ENCODE results near the gene AFF2. TPM values are rescaled to one million over a fixed set of nuclear protein-coding genes. Genes with fewer than 3 reads are reported as not detected.

Gene AFF2
- total RNA-seq, 3 donors from 2014 or later = 0.29 to 0.63 TPM; not detected in 1

DNA sequence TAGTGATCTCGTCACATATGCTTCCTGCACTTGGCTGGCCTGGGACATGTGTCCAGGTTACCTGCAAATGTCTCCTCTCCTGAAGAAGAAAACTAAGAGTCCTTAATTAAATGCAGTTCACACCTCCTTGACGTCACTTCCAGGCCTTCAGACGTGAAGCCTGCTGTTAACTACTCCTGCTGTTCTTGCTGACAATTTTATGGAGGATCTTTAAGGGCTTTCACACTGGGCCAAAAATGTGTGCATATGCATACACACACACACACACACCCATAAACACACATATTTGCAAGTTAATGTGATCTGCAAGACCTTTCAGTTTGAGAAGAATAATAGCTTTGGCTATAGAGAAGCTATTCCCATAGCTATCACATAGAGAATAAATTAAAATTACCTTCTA, 267.9 kb downstream of the AFF2 start:
- H3K9me3 ChIP-seq = no peaks in the 10 kb centered on the region
- ATAC-seq (no peak), DNase-seq (no peak)
- intact Hi-C loops (cut with DNase I, micrococcal nuclease) = no loop called here
- TF ChIP-seq, protein P1, sequence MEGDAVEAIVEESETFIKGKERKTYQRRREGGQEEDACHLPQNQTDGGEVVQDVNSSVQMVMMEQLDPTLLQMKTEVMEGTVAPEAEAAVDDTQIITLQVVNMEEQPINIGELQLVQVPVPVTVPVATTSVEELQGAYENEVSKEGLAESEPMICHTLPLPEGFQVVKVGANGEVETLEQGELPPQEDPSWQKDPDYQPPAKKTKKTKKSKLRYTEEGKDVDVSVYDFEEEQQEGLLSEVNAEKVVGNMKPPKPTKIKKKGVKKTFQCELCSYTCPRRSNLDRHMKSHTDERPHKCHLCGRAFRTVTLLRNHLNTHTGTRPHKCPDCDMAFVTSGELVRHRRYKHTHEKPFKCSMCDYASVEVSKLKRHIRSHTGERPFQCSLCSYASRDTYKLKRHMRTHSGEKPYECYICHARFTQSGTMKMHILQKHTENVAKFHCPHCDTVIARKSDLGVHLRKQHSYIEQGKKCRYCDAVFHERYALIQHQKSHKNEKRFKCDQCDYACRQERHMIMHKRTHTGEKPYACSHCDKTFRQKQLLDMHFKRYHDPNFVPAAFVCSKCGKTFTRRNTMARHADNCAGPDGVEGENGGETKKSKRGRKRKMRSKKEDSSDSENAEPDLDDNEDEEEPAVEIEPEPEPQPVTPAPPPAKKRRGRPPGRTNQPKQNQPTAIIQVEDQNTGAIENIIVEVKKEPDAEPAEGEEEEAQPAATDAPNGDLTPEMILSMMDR (IDR thresholded peaks at IDR 0.05) = no peak
- no peaks in the 10 kb centered on the region for H3K4me1 ChIP-seq (ENCODE audit: low read depth)
- H3K36me3 ChIP-seq (ENCODE audit: low read depth) = no peaks in the 10 kb centered on the region
- H3K4me3 ChIP-seq = no peak overlapping the region

DNA sequence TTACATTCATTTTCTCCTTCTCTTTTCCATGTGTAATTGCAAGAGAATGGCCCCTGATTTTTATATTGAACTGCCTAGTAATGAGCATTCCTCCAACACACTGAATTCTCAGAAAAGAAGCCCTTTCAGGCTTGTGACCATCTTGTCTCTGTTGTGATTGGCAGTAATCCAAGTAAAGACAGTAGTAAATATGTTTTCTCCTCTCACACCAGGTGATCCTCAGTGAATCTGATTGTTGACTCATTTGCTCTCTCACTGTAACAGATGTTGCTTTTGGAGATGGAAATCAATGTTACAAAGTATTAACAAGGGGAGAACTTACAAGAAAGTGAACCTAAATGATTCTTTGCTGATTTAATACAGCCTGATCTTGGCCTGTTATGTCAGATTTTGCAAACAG, 271.0 kb downstream of the AFF2 start:
- H3K36me3 ChIP-seq (ENCODE audit: low read depth) = no peaks in the 10 kb centered on the region
- H3K9me3 ChIP-seq = no peaks in the 10 kb centered on the region
- TF ChIP-seq, protein P1 (IDR thresholded peaks at IDR 0.05) = no peak
- DNase-seq = no peak
- no peaks in the 10 kb centered on the region for H3K4me1 ChIP-seq (ENCODE audit: low read depth)
- no peak for ATAC-seq
- H3K4me3 ChIP-seq = no peak overlapping the region
- intact Hi-C loops (cut with DNase I, micrococcal nuclease) = no loop called here

DNA sequence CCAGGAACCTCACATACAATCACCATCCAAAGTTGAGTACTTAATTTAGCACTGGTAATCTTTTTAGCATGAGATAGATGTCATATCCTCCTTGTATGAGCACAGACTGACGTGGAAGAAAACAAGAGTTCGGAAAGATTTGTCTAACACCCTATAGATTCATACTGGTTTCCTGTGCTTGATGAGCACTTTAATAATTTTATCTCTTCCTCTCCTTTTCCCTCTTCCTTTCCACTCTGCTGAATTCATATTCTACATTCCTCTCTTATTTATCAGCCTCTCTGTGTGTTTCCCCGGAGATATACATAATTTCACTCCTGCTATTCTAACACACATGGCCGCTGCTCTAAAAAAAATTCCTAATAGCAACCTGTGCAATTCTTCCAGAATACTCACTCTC, 273.9 kb downstream of the AFF2 start:
- Histone ChIP-seq H3K9me3 (no peaks in the 10 kb centered on the region), H3K4me3 (no peak overlapping the region), H3K4me1 (ENCODE audit: low read depth) (no peaks in the 10 kb centered on the region), H3K36me3 (ENCODE audit: low read depth) (no peaks in the 10 kb centered on the region)
- TF ChIP-seq, protein P1 (IDR thresholded peaks at IDR 0.05) = no peak
- intact Hi-C loops (cut with DNase I, micrococcal nuclease) = no loop called here
- DNase-seq (no peak), ATAC-seq (no peak)

DNA sequence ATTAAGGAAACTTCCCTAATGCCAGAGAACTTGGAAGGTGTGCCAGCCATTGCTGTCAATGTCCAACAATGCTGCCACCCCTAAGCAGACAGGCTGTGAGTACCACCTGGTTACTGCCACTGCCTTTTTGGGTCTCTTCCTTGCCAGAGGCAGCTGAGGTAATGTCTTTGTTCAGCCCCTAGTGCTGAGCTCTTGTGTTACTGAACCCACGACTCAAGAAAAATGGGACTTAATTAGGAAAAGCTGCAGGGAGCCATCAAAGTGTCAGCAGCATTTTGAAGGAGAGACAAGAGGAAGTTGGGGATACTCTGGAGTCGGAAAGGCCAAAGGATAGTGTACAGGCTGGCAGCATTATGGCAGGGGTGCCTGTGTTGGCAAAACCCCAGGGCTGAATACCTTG, 283.7 kb downstream of the AFF2 start:
- ATAC-seq (no peak), DNase-seq (no peak)
- TF ChIP-seq, protein P1 (IDR thresholded peaks at IDR 0.05) = no peak
- intact Hi-C loops (cut with DNase I, micrococcal nuclease) = no loop called here
- Histone ChIP-seq H3K36me3 (ENCODE audit: low read depth) (no peaks in the 10 kb centered on the region), H3K4me1 (ENCODE audit: low read depth) (no peaks in the 10 kb centered on the region), H3K4me3 (no peak overlapping the region), H3K9me3 (no peaks in the 10 kb centered on the region)

DNA sequence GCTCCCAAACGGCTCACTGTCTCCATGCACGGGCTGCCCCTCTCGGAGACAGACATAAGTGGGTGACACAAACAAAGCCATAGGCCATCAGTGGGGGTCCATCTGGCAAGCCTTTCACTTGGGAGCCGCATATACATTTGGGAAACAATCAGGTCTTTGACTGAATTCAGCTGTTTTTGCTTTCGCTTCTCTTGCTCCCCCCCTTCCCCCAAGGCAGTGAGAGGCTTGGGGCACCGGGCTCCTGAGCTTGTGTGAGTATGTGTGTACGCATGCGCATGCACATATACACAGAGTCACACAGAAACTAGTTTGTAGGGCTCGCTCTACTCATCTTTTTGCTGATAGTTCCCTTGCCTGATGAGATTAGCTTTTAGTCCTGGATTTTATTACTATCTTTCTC, 284.4 kb downstream of the AFF2 start:
- TF ChIP-seq, protein P1 (IDR thresholded peaks at IDR 0.05) = no peak
- Histone ChIP-seq H3K36me3 (ENCODE audit: low read depth) (no peaks in the 10 kb centered on the region), H3K4me3 (no peak overlapping the region), H3K4me1 (ENCODE audit: low read depth) (no peaks in the 10 kb centered on the region), H3K9me3 (no peaks in the 10 kb centered on the region)
- DNase-seq (no peak), ATAC-seq (no peak)
- intact Hi-C loops (cut with DNase I, micrococcal nuclease) = no loop called here

DNA sequence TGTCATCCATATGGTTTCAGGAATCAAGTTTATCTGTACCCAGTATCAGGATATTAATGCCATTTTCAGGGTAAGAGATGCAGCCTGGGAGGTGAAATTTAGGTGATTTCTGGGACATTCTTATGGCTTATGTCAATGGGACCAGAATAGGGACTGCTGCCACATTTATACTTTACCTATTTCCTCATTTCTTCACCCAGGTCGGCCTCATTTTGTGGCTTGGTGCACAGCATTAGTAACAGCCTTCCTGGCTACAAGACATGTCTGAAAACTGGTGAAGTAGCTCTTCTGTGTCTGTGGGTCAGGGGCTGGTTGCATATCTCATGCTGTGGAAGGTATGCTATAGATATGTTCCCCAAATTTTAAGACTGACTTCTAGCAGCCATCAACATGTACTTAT, 284.8 kb downstream of the AFF2 start:
- Histone ChIP-seq H3K4me1 (ENCODE audit: low read depth) (no peaks in the 10 kb centered on the region), H3K4me3 (no peak overlapping the region), H3K9me3 (no peaks in the 10 kb centered on the region), H3K36me3 (ENCODE audit: low read depth) (no peaks in the 10 kb centered on the region)
- DNase-seq = no peak
- no peak for ATAC-seq
- intact Hi-C loops (cut with DNase I, micrococcal nuclease) = no loop called here
- TF ChIP-seq, protein P1 (IDR thresholded peaks at IDR 0.05) = no peak
